NCI-H774 (cell line): Measurements from ENCODE around the gene DUOX2.
"Not testable (repeated sequence)": the region's sequence is repeated elsewhere in the genome, so short reads cannot be mapped to it uniquely, and the experiment has no call there.

Experiments used
- DNase-seq: peaks from one replicate; lab custom pipeline; 2025; lab: John Stamatoyannopoulos, UW

The DUOX2 gene

DNA sequence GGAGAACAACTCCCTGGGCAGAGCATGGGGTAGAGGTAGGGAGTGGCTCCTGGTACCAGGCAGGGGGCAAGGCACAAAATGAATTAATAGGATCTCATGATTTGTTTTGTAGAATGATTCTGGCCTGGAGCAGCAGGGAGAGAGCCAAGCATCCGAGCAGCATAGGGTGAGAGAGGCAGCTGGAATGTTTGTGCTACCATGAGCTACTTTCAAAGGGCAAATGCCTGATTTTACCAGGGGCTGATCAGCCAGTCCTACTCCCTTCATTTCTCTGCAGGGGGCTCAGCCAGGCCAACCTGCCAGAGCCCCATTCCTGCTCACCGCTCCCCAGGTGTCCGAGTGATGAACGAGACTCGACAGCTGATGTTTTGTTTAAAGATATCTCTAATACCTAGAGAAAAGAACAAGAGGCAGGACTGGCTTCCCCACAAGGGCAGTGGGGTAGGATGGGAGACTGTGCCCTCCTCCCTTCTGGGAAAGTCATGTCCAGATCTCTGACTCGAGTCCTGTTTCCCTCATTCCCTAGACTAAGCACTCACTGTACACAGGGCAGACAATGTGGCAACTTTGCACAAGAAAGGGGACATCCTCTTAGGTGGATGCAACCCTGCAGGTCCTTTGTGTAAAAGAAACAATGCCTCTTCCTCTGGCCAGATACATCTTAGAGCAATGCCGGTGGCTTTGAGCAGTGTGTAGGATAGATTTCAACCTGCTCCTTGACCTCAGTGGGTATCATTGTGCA lies 12.9 kb downstream of the DUOX2 start:
- no peak for DNase-seq

DNA sequence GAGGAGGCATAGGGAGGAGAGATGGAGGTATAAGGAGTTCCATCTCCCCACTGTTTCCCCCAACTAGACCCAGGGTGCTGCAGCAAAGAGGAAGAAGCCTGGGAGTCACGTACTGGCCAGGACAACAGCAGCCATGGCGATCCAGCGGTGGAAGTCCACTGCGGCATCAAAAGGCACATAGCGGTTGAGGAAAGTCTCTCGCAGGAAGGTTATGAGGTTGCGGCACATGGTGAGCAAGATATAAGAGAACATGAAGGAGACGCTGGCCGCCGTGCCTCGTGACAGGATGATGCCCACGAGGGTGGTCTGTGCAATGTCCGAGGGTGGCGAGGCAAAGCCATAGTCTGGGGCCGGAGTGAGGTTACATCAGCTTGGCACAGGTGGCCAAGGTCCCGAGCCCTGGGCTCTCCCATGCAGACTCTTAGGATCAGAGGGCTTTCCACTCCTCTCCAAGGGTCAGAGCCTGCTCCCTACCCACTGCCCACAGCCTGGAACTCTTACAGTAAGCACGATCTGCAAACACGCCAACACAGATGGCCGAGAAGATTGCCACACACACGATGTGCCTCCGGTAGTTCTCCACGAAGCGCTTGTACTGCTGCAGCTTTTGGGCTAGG lies 14.3 kb downstream of the DUOX2 start:
- DNase-seq, result no peak

DNA sequence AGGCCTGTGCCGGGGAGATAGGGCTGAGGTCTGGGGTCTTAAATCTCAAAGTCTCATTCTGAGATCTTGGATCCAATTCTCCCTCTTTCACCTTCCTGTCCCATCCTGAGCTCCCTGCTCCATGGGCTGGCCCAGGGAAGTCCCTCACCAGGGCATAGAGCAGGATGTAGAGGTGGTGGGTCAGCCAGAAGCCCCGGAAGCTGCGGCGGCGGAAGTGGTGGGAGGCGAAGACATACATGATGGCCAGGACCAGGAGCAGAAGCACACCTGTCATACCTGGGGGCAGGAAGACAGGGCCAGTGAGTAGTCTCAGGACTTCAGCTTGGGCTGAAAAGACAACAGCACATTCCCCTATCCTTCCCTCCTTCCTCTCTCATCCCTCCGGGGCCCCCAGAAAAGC lies 16.5 kb downstream of the DUOX2 start:
- DNase-seq, result no peak

DNA sequence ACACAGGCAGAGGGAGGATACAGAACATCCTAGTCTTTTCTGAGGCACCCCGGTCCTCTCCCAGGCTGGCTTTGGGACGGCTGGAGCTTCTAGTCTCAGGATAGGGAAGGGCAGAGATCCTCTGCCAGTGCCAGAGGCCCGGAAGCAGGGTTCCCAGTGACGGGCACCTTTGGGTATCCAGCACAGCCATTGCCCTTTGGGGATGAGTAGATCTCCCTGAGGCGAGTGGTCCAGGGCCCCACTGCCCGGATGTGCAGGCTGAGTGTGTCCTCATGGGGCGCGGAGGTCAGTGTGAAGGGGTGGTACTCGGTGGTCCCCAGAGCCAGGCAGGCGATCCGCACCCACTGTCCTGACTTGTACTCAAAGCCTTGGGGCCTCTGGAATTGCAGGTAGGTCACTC lies 18.3 kb downstream of the DUOX2 start:
- no peak for DNase-seq

GRCh38 chr15:45094358-45094730 lies 19.6 kb downstream of the DUOX2 start:
- DNase-seq, result no peak

DNA sequence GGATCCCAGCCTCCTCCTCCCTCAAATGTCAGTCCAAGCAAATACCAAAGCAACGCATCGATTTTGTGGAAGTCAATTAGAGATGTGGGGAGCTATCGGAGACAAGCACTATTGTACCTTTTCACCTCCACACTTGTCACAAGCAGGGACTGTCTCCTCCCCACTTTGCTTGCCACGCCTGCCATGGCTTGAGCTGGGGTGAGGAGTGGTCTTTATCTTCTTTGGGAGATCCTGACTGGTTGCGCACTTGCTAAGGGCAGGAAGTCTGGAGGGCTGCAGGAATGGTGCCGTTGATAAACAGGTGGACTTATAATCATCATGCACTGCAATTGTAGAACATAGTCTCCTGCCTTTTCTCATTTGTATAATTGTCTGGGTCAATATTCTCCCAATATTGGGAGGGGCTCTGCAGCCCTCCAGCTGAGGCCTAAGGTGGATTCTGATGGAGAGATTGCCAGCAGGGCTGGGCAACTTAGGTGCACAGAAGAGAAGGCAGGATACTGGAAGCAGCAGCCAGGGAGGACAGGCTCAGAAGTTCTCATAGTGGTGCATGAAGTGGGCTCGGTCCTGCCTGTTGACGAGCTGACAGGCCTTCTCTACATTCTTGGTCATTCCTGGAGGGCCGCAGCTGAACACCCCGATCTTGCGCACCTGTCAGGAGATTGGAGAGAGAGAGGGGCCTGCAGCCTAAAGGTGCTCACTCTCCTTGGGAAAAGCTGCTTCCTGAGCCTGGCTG lies 20.2 kb downstream of the DUOX2 start:
- DNase-seq, result no peak

DNA sequence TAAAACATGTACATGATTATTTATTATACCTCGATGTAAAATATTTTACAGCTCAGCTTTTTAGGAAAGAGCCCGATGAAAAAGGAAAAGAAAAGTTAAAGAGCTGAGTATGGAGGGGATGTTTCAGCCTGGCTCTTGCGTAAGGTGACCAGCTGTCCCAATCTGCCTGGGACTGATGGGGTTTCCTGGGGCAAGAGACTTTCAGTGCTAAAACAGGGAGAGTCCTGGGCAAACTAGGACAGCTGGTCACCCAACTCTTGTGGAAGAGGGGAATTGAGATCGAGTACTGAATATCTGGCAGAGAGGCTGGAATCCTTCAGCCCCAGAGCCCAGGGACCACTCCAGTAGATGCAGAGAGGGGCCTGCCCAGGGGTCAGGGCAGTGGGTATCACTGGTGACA lies 21.0 kb downstream of the DUOX2 start:
- no peak for DNase-seq

DNA sequence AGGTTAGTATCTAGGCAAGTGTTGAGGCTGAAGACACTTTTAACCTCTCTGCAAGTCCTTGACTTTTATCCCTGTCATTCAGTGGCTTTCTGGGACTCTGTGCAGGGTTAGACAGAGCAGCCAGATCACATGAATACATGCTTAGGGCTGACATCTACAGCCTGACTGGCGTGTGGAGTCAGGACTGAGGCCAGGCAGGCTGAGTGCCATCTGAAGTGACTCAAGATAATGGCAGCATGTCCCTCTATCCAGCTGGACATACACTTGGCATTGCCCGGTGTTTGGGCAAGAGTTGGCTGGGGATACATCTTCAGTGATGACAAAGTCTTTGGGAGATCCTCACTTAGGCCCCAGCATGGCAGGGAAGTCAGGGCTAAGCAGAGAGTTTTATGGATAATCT lies 22.4 kb downstream of the DUOX2 start:
- DNase-seq, result no peak

DNA sequence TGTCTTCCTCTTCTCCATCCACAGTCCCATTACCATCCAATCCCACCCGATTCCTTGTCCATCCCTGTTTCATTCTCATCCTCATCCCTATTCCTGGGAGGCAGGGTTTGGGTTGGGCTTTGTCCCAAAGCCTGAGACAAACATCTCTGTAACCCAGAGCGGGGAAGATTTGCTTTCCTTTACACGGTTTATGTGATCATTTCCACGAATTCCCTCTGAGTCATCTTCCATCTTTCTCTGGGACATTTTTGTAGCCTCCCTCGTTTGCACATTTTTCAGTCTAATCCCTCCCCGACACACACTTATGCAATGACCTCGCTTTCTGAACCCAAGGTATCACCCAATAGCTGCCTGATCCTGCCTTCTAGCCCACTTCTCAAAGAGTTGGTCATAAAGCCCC lies 22.8 kb downstream of the DUOX2 start:
- no peak for DNase-seq

DNA sequence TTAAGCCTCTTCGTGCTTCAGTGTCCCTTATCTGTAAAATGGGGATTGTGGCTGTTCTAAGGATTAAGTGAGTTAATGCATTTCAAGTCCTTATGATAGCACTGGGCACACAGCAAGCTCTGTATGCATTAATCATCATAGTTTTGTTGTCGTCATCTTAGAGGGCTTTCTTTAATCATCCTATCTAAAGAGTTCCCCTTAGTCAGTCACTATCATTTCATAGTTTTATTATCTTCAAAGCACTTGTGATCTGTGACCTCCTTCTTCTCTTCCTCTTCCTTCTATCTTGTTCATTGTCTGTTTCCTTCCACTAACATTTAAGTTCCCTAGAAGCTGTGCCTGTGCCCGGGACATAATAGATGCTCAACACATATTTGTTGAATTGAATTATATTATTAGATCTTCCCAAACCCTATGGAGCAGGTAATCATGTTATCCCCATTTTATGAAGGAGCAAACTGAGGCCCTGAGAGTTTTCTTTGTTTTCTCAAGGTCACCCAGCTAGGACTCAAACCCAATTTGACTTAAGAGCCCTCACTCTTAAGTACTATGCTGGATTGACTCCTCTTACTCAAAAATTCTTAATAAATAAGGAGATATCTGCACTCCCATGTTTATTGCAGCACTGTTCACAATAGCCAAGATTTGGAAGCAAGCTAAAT lies 24.1 kb downstream of the DUOX2 start:
- DNase-seq, result no peak

DNA sequence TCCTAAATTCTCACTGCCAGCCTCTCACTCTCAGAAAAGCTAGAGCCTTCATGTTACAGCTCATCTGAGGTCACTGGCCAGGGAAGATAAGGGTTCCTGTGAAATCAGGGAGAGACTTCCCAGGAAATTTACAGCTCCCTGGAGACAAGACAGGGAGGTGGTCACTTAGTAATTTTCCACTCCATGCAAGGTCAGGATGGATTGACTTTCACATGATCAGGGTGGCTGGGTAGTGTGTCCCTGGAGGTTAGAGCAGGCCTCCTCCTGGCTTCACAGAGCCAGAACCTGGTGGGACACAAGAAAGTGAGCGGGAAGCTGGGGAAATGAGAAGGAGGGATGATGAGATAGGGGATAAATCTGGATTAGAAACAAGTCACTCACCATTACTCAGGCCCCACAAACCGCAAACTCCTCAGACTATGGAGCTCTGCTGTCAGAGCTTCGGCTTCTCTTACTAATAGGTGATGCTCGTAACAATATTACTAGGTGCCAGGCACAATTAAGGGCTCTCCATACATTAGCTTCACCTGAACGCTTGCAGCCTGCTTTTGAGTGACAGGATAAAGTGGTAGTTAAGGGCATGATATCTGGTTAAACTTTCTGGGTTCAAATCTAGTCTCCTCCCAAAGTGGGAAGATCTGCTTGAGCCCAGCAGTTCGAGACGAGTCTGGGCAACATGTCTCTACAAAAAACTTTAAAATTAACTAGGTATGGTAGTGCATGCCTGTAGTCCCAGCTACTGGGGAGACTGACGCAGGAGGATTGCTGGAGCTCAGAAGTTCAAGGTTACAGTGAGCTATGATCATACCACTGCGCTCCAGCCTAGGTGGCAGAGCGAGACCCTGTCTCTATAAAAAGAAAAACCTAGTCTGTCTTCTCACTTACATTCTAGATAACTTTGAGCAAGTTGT lies 24.9 kb downstream of the DUOX2 start:
- DNase-seq, result no peak

- no peak for DNase-seq
Measured at GRCh38 chr15:45087513-45087912, 26.5 kb downstream of the DUOX2 start.

DNA sequence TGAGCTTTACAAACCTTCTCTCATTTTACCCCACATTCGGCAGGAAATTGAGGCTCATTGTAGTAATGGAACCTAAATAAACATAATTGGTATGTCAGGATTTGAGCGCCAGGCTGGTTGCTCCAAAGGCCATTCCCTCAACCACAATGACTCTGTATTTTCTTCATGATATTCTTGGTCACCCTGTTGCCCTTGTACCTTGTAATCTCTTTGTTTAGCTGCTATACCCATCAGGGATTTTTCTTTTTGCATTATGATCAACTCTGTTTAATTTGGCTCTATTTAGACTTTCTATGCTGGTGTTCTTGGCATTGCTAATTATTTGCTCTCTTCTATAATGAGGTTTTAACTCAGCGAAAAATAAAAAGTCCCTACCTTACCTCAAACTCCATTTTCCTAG lies 29.8 kb downstream of the DUOX2 start:
- DNase-seq, result no peak

- DNase-seq, result no peak
Measured at GRCh38 chr15:45083223-45083622, 30.7 kb downstream of the DUOX2 start.

GRCh38 chr15:45082412-45082811 lies 31.6 kb downstream of the DUOX2 start:
- not testable (repeated sequence) for DNase-seq

GRCh38 chr15:45080593-45080992 lies 33.4 kb downstream of the DUOX2 start:
- DNase-seq, result not testable (repeated sequence)

DNA sequence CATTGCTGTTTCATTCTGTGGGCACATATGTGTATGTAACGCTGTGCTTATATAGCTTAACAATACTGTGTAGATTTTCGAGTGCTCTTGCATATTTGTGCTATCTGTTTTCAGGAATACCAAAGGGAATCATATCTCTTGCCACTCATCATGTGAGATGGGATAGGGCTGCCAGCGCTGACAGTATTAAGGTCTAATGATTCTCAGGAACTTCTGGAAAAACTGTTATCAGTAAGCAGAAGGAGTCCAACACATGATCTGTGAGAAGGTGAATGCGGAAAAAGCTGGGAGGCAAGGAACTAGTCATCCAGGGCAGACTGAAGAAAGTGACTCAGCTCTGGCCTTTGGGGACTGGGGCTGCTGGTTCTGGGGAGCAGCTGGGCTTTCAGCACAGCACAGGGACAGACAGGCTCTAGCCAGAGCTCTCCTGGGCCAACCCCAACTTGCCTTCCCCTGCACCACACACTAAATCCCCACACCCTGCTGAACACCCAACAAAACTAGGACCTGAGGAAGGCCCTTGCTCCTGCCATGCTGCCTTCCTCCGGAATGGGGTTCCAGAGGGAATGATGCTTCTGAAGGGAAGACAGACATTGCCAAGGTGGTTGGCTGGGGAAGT lies 34.2 kb downstream of the DUOX2 start:
- not testable (repeated sequence) for DNase-seq

DNA sequence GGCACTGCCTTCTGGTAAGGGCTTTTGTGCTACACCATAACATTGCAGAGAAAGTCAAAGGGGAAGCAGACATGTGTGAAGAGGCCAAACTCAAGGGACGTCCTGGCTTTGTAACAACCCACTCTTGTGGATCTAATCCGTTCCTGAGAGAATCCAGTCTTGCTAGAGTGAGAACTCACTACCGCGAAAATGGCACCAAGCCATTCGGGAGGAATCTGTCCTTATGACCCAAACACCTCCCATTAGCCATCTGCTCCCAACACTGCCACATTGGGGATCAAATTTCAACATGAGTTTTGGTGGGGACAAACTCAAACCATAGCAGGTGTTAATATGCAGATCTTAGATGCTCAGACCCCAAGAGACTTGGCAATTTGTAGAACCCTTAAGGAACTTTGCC lies 34.8 kb downstream of the DUOX2 start:
- not testable (repeated sequence) for DNase-seq

- DNase-seq, result not testable (repeated sequence)
Measured at GRCh38 chr15:45077391-45077790, 36.6 kb downstream of the DUOX2 start.

- not testable (repeated sequence) for DNase-seq
Measured at GRCh38 chr15:45075440-45076320, 38.3 kb downstream of the DUOX2 start.
